Measurements from ENCODE around the gene C19orf44. TPM values are rescaled to one million over a fixed set of nuclear protein-coding genes. Genes with fewer than 3 reads are reported as not detected.

C19orf44 gene
- total and polyA plus RNA-seq, 2 of the 4 experiments (the other 2 are of a cell fraction), result 1.4 to 3.8 TPM

- Histone ChIP-seq H3K4me3 (ENCODE audit: insufficient read depth, low read depth, low read length) (no peak overlapping the region), H3K4me2 (ENCODE audit: low read depth, low read length) (no peak overlapping the region), H4K91ac (ENCODE audit: insufficient read depth, low read depth, low read length) (no peak overlapping the region), H2BK120ac (ENCODE audit: low read depth, low read length) (no peak overlapping the region), H3K4ac (ENCODE audit: low read depth, low read length) (no peak overlapping the region), H3K14ac (replicated peaks; ENCODE audit: low read depth, low read length) (no peak overlapping the region), H2BK15ac (ENCODE audit: low read depth, low read length) (no peak overlapping the region), H2AK9ac (replicated peaks; ENCODE audit: low read depth, low read length, poor library complexity) (no peak overlapping the region), H3K79me1 (ENCODE audit: low read depth in 1 of 2, low read length in 2 of 2) (peaks cover 23 to 53% of the 10 kb centered on the region in 2 experiments), H3K23ac (ENCODE audit: low read depth, low read length) (no peak overlapping the region), H3K4me1 (ENCODE audit: control insufficient read depth, insufficient read depth, low read length) (no peaks in the 10 kb centered on the region), H3K27ac (ENCODE audit: insufficient read depth, low read length) (no peak overlapping the region), H3K9me3 (ENCODE audit: control insufficient read depth, insufficient read depth, low read length) (no peaks in the 10 kb centered on the region), H2AFZ (replicated peaks; ENCODE audit: low read length, poor library complexity) (no peak overlapping the region), H4K8ac (ENCODE audit: low read depth in 2 of 2, low read length in 2 of 2) (no peak overlapping the region), H3K18ac (ENCODE audit: low read depth, low read length) (no peak overlapping the region), H3K9me1 (ENCODE audit: insufficient read depth, low read length) (peaks cover 4% of the 10 kb centered on the region), H3K36me3 (ENCODE audit: control insufficient read depth, insufficient read depth, low read length) (peaks cover 15% of the 10 kb centered on the region), H4K5ac (ENCODE audit: low read depth, low read length) (no peak overlapping the region), H4K20me1 (ENCODE audit: insufficient read depth, low read length) (peaks cover 17% of the 10 kb centered on the region; the same call in 1 of the 2 replicates), H3K27me3 (ENCODE audit: control insufficient read depth, insufficient read depth, low read length) (no peaks in the 10 kb centered on the region), H2AK5ac (ENCODE audit: low read depth, low read length) (no peak overlapping the region), H2BK5ac (ENCODE audit: low read depth, low read length, poor library complexity, severe bottlenecking) (no peak overlapping the region), H2BK20ac (ENCODE audit: low read depth, low read length) (no peak overlapping the region), H3K56ac (ENCODE audit: extremely low read depth, insufficient read depth, low read length) (no peak overlapping the region), H3K9ac (ENCODE audit: low read depth, low read length) (no peak overlapping the region)
- dilution Hi-C loops (cut with HindIII; ENCODE audit: low sequenced_read_pairs, unreplicated experiment), result no loop called here
- POLR2A ChIA-PET (ENCODE audit: unreplicated experiment), result no interaction called here
- no CpG with 5 or more reads among the region's 4 CpGs for WGBS, 2 experiments (ENCODE audit: extremely low coverage in 2 of 2, insufficient read length in 1 of 2)
- ATAC-seq (ENCODE audit: low read depth) (no peak), DNase-seq (no peak)
- no TSS peak for BruUV-seq (replicated peaks)
- intact Hi-C loops (cut with micrococcal nuclease), result no loop called here
- in situ Hi-C loops (cut with MboI; ENCODE audit: low sequenced_read_pairs), result no loop called here
- CTCF ChIA-PET, result no interaction called here
- TF ChIP-seq, protein P1, sequence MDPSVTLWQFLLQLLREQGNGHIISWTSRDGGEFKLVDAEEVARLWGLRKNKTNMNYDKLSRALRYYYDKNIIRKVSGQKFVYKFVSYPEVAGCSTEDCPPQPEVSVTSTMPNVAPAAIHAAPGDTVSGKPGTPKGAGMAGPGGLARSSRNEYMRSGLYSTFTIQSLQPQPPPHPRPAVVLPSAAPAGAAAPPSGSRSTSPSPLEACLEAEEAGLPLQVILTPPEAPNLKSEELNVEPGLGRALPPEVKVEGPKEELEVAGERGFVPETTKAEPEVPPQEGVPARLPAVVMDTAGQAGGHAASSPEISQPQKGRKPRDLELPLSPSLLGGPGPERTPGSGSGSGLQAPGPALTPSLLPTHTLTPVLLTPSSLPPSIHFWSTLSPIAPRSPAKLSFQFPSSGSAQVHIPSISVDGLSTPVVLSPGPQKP (IDR thresholded peaks at IDR 0.05; ENCODE audit: borderline replicate concordance, low read depth, low read length), result no peak
- TF ChIP-seq RCOR1 (IDR thresholded peaks at IDR 0.05; ENCODE audit: insufficient replicate concordance, low read length) (no peak), FOS (IDR thresholded peaks at IDR 0.05; ENCODE audit: low read depth, low read length) (no peak), SMC3 (IDR thresholded peaks at IDR 0.05; ENCODE audit: low read depth, low read length) (no peak), RFX5 (IDR thresholded peaks at IDR 0.05; ENCODE audit: low read depth, low read length) (no peak), BHLHE40 (IDR thresholded peaks at IDR 0.05; ENCODE audit: low read depth, low read length) (no peak), NFE2L2 (IDR thresholded peaks at IDR 0.05; ENCODE audit: low read depth, low read length) (no peak), MAFK (IDR thresholded peaks at IDR 0.05; ENCODE audit: low read depth, low read length) (no peak), CEBPB (IDR thresholded peaks at IDR 0.05; ENCODE audit: low read depth, low read length) (no peak), POLR2A (IDR thresholded peaks at IDR 0.05; ENCODE audit: low read depth, low read length) (no peak), MXI1 (IDR thresholded peaks at IDR 0.05; ENCODE audit: borderline replicate concordance, low read depth, low read length) (no peak), CHD1 (IDR thresholded peaks at IDR 0.05; ENCODE audit: low read depth, low read length) (no peak), MAZ (IDR thresholded peaks at IDR 0.05; ENCODE audit: borderline replicate concordance, low read depth, low read length) (no peak), RAD21 (IDR thresholded peaks at IDR 0.05; ENCODE audit: low read length) (no peak)
- TF ChIP-seq, protein P2, sequence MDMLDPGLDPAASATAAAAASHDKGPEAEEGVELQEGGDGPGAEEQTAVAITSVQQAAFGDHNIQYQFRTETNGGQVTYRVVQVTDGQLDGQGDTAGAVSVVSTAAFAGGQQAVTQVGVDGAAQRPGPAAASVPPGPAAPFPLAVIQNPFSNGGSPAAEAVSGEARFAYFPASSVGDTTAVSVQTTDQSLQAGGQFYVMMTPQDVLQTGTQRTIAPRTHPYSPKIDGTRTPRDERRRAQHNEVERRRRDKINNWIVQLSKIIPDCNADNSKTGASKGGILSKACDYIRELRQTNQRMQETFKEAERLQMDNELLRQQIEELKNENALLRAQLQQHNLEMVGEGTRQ (IDR thresholded peaks at IDR 0.05; ENCODE audit: low read depth, low read length), result no peak
- TF ChIP-seq, protein P3, sequence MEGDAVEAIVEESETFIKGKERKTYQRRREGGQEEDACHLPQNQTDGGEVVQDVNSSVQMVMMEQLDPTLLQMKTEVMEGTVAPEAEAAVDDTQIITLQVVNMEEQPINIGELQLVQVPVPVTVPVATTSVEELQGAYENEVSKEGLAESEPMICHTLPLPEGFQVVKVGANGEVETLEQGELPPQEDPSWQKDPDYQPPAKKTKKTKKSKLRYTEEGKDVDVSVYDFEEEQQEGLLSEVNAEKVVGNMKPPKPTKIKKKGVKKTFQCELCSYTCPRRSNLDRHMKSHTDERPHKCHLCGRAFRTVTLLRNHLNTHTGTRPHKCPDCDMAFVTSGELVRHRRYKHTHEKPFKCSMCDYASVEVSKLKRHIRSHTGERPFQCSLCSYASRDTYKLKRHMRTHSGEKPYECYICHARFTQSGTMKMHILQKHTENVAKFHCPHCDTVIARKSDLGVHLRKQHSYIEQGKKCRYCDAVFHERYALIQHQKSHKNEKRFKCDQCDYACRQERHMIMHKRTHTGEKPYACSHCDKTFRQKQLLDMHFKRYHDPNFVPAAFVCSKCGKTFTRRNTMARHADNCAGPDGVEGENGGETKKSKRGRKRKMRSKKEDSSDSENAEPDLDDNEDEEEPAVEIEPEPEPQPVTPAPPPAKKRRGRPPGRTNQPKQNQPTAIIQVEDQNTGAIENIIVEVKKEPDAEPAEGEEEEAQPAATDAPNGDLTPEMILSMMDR (conservative IDR thresholded peaks at IDR 0.05; ENCODE audit: low read depth, low read length), result no peak
Observed at GRCh38 chr19:16548956-16549355, 52.8 kb downstream of the C19orf44 start.

Data from IMR-90 (cell line).